Hematopoietic multipotent progenitor cell treated with erythropoietin and hydrocortisone succinate and interleukin-3 and kit ligand, for 6 days (in vitro differentiated cells): ENCODE data around the gene OR5D18.
"Not testable (repeated sequence)": the region's sequence is repeated elsewhere in the genome, so short reads cannot be mapped to it uniquely, and the experiment has no call there.

ENCODE experiments used
- DNase-seq: peaks from one replicate; pipeline ENCODE4 v3.0.0-alpha.2; 2015

Gene OR5D18

DNA sequence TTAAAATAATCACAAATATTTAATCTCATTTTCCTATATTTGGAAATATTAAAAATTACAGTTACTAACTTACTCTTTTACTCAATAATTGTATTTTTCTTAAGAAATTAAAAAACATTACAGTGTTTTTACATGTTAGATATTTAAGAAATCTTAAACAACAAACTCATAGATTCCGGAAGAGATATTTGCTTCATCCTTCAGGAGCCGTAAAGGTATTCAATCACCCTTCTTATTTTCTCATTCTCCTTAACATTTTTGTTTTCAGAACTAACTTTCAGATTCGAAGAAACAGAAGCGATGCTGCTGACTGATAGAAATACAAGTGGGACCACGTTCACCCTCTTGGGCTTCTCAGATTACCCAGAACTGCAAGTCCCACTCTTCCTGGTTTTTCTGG, at the start of gene OR5D18:
Gene OR5D18 (plus strand): TSS at position 301 of the 400 bp plus-strand sequence. CDS start 0 bp downstream, at position 301.
- DNase-seq, result no peak

GRCh38 chr11:55773138-55773537, 46.3 kb upstream of the OR5D18 start, which contains the start of gene OR5D13:
Gene OR5D13, plus strand, starts transcription at chr11:55773438. Its CDS starts 0 bp downstream, at chr11:55773438.
- DNase-seq, result no peak

- no peak for DNase-seq
These were observed 27.8 kb upstream of the OR5D18 start for GRCh38 chr11:55791606-55792005.

- no peak for DNase-seq
These were observed 26.1 kb upstream of the OR5D18 start for GRCh38 chr11:55793321-55793720.

- DNase-seq, result no peak
These were observed 24.2 kb upstream of the OR5D18 start, which contains the start of gene OR5D14 for GRCh38 chr11:55795256-55795655. Gene OR5D14, plus strand, starts transcription at chr11:55795556. Its CDS starts 0 bp downstream, at chr11:55795556.

- no peak for DNase-seq
These were observed 13.2 kb upstream of the OR5D18 start for GRCh38 chr11:55806248-55806647.

DNA sequence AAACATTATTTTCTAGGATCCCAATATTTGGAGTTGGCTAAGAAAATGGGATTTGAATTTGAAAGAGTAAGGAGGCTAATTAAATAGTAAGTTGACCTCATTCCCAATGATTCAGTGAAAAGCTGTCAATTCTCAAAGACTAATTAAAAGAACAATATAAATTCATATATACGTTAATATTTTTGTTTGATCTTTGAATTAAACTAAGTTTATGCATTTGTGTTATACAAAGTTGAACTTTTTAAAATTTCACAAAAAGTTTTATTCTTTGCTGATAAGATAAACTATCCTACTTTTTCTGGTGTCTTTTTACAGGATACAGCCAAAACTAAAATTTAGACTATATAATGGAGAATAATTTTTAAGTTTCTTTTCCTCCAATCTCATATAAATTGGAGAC, 8.4 kb upstream of the OR5D18 start, which contains the start of gene OR5L1:
Gene OR5L1 (plus strand): TSS at position 301 of the 400 bp plus-strand sequence. CDS start 100 bp downstream, outside the sequence.
- DNase-seq, result no peak

GRCh38 chr11:55826919-55827318, 7.5 kb downstream of the OR5D18 start, which contains the start of gene OR5L2:
Gene OR5L2, plus strand, starts transcription at chr11:55827219. Its CDS starts 0 bp downstream, at chr11:55827219.
- no peak for DNase-seq

GRCh38 chr11:55838452-55838851, 19.0 kb downstream of the OR5D18 start, which contains the start of gene OR5D16:
Gene OR5D16, plus strand, starts transcription at chr11:55838752. Its CDS starts 0 bp downstream, at chr11:55838752.
- DNase-seq, result no peak

DNA sequence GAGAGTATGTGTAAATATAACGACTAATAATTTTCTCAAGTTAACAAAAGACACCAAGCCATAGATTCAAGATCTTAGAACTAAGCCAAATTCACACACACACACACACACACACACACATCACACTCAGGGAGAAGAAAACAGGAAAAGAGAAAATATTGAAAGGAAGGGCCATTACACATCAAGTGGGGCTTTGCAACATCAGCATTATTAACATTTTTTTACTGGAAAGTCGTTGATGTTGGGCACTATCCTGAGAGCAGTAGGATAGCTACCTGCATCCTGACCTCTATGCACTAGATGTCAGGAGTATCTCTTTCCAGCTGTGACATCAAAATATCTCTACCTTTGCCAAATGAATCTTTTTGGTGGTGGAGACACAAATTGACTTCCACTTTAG, 28.0 kb downstream of the OR5D18 start:
- no peak for DNase-seq

DNA sequence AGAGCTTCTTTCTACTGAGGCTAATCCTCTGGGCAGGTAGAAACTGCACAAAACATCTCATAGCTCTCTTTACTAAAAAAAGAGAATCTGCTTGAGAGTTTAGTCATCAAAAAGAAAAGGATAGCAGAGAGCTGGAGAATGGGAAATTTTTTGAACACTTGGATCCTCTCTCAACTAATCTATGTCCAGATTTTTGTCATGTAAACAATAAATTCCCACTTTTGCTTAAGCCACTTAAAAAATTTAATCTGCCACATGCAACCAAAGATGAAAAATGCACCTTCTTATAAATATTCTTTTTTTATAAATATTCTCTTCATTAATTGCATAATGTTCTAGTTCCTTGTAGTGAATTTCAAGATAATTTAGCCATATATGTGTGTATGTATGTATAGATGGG, 29.6 kb downstream of the OR5D18 start:
- DNase-seq, result no peak

GRCh38 chr11:55852141-55852540, 32.7 kb downstream of the OR5D18 start:
- DNase-seq, result no peak

- no peak for DNase-seq
These were observed 35.3 kb downstream of the OR5D18 start for GRCh38 chr11:55854704-55855103.

- DNase-seq, result not testable (repeated sequence)
These were observed 47.9 kb downstream of the OR5D18 start for GRCh38 chr11:55867354-55867753.
